Endothelial cell of umbilical vein (primary cell): Measurements from ENCODE around the gene ATG10. TPM values are rescaled to one million over a fixed set of nuclear protein-coding genes. Genes with fewer than 3 reads are reported as not detected.
A peak's percentile ranks its signal among the peaks of the same experiment; 100 is the strongest.

ENCODE experiments used
- BruUV-seq: library from RNA; stranded (reverse); fragments of 400-500 nt; replicated peaks from 2 replicates; lab custom pipeline; 2021; lab: Mats Ljungman, UMichigan
- CTCF ChIA-PET: fragments of 300-600, 350-600 bp; sonication (Branson Sonifier 250); formaldehyde crosslinking; loops from one replicate; lab custom pipeline; 2021; ENCODE audit warnings: antibody characterized with exemption, inconsistent platforms; lab: Charles Lee
- POLR2A ChIA-PET: fragments of 300-600, 350-600 bp; sonication (Branson Sonifier 250); formaldehyde crosslinking; loops from one replicate; lab custom pipeline; 2021; ENCODE audit warnings: antibody characterized with exemption, inconsistent platforms; lab: Charles Lee
- DNase-seq: peaks from one replicate; pipeline ENCODE4 v3.0.0-alpha.2; 2011; ENCODE audit warnings: low read depth, low spot score
- FAIRE-seq: peaks from 2 replicates; lab custom pipeline; 2011; peaks lifted over from hg19 to GRCh38; lab: Jason Lieb, UNC
- H2AFZ ChIP-seq: 2 replicates; pipeline ENCODE4 v1.6.0; 2012; ENCODE audit warnings: low read depth, low read length, control low read depth, inconsistent platforms
- H3K27ac ChIP-seq: 2 replicates; pipeline ENCODE4 v1.5.1; 2011; ENCODE audit warnings: low read depth, mild to moderate bottlenecking, control low read depth, low read length, moderate library complexity; ENCODE audit not compliant: insufficient read depth
- H3K27me3 ChIP-seq, 2 experiments: 2 replicates each; pipeline versions ENCODE4 v1.6.0 to v1.6.1; 2011; ENCODE audit warnings: low read length in 2 of 2, mixed read lengths in 1 of 2; ENCODE audit not compliant: control insufficient read depth in 2 of 2, insufficient read depth in 2 of 2
- H3K36me3 ChIP-seq, 2 experiments: 2 replicates in 1 of 2; 3 replicates in 1 of 2; pipeline ENCODE4 v1.5.1; 2011; ENCODE audit warnings: low read length in 2 of 2, mild to moderate bottlenecking in 1 of 2, moderate library complexity in 1 of 2; ENCODE audit not compliant: control insufficient read depth in 2 of 2, insufficient read depth in 2 of 2; ENCODE audit errors: extremely low read depth in 1 of 2
- H3K4me1 ChIP-seq: 3 replicates; pipeline ENCODE4 v1.5.1; 2011; ENCODE audit warnings: mild to moderate bottlenecking, low read length; ENCODE audit not compliant: control insufficient read depth, insufficient read depth; ENCODE audit errors: extremely low read depth
- H3K4me2 ChIP-seq: 2 replicates; pipeline ENCODE4 v1.6.1; 2011; ENCODE audit warnings: low read length, control low read depth, mixed read lengths; ENCODE audit not compliant: insufficient read depth
- H3K4me3 ChIP-seq, 3 experiments: fragments of 200-600 bp in 1 of 3; sonication (generic), shearing (Covaris generic) in 1 of 3; replicated peaks in 1 of 3; 2 replicates each; pipeline ENCODE4 v1.5.1; 2011 to 2016; ENCODE audit warnings: control low read depth in 3 of 3, low read length in 3 of 3, mild to moderate bottlenecking in 2 of 3, inconsistent platforms in 1 of 3, low read depth in 1 of 3, moderate library complexity in 1 of 3; ENCODE audit not compliant: insufficient read depth in 1 of 3
- H3K79me2 ChIP-seq: 2 replicates; pipeline ENCODE4 v1.6.0; 2012; ENCODE audit warnings: low read length, inconsistent platforms; ENCODE audit not compliant: control insufficient read depth, insufficient read depth
- H3K9ac ChIP-seq: replicated peaks from 2 replicates; pipeline ENCODE3; 2011; ENCODE audit warnings: low read length, control low read depth; ENCODE audit not compliant: insufficient read depth; ENCODE audit errors: extremely low read depth
- H3K9me1 ChIP-seq: replicated peaks from 3 replicates; pipeline ENCODE4 v1.6.0; 2011; ENCODE audit warnings: mild to moderate bottlenecking, low read length; ENCODE audit not compliant: control insufficient read depth, insufficient read depth; ENCODE audit errors: extremely low read depth
- H3K9me3 ChIP-seq: replicated peaks from 2 replicates; pipeline ENCODE4 v1.5.1; 2012; ENCODE audit warnings: low read length, inconsistent platforms; ENCODE audit not compliant: control insufficient read depth, insufficient read depth
- H4K20me1 ChIP-seq: replicated peaks from 2 replicates; pipeline ENCODE3; 2011; ENCODE audit warnings: mild to moderate bottlenecking, low read length; ENCODE audit not compliant: control insufficient read depth, insufficient read depth; ENCODE audit errors: extremely low read depth
- EZH2 ChIP-seq: IDR thresholded peaks from 2 replicates; pipeline ENCODE4 v1.6.1; 2012; ENCODE audit warnings: borderline replicate concordance, low read depth, mild to moderate bottlenecking, moderate library complexity, low read length, inconsistent platforms; ENCODE audit not compliant: severe bottlenecking
- FOS ChIP-seq: IDR thresholded peaks from 2 replicates; pipeline ENCODE4 v1.6.1; 2011; ENCODE audit warnings: mild to moderate bottlenecking, low read length, moderate library complexity, borderline replicate concordance; ENCODE audit not compliant: insufficient read depth
- GATA2 ChIP-seq: IDR thresholded peaks from 2 replicates; pipeline ENCODE4 v1.7.0; 2011; ENCODE audit warnings: low read depth, mild to moderate bottlenecking, moderate library complexity, mixed read lengths, low read length; ENCODE audit not compliant: insufficient read length, insufficient read depth
- JUN ChIP-seq: IDR thresholded peaks from 2 replicates; pipeline ENCODE4 v1.6.1; 2011; ENCODE audit warnings: borderline replicate concordance, low read depth; ENCODE audit not compliant: insufficient read length, insufficient read depth
- MYC ChIP-seq: IDR thresholded peaks from one replicate; pipeline ENCODE4 v1.6.1; 2011; ENCODE audit warnings: mild to moderate bottlenecking, low read depth, low read length
- POLR2A ChIP-seq: IDR thresholded peaks from 2 replicates; pipeline ENCODE4 v1.6.1; 2012; ENCODE audit warnings: low read depth, mild to moderate bottlenecking, control low read depth, low read length
- POLR2AphosphoS5 ChIP-seq: IDR thresholded peaks from 2 replicates; pipeline ENCODE4 v1.6.1; 2012; ENCODE audit warnings: low read depth, mild to moderate bottlenecking, control low read depth, low read length, moderate library complexity; ENCODE audit not compliant: insufficient read depth
- dilution Hi-C: fragments of 300-500 bp; cut with MboI; formaldehyde crosslinking; loops from one replicate; pipeline ENCODE4 v1.15.0; 2019; ENCODE audit warnings: low sequenced_read_pairs; ENCODE audit not compliant: extremely low pct_ligation_motif_present
- intact Hi-C: fragments of 100-400 bp; cut with micrococcal nuclease; formaldehyde crosslinking; loops from one replicate; pipeline ENCODE4 v1.10.0; 2022
- polyA plus RNA-seq, 4 experiments: library from polyadenylated mRNA; depleted of rRNA in 3 of 4; stranded (reverse) in 3 of 4; unstranded in 1 of 4; fragments of >200 nt; gene quantifications; 2 replicates each; pipeline versions ENCODE4 v1.2.1 to v1.2.3, GENCODE V29; 2011 to 2012; ENCODE audit warnings: missing spikeins in 1 of 4
- total RNA-seq: library from RNA; stranded (reverse); gene quantifications from 2 replicates; pipeline ENCODE4 v1.2.3, GENCODE V29; 2021
- TF ChIP-seq, protein P1 (sequence below), 2 donors: IDR thresholded peaks; 1 replicate in 1 of 2; 2 replicates in 1 of 2; pipeline ENCODE4 v1.5.1; 2011; ENCODE audit warnings: low read length in 2 of 2, mild to moderate bottlenecking in 2 of 2, moderate library complexity in 2 of 2, control low read depth in 1 of 2, inconsistent platforms in 1 of 2, low read depth in 1 of 2; ENCODE audit not compliant: insufficient read depth in 1 of 2; ENCODE audit errors: extremely low read depth in 1 of 2
- TF ChIP-seq, protein P2 (sequence below): IDR thresholded peaks from 2 replicates; pipeline ENCODE4 v1.6.1; 2011; ENCODE audit not compliant: insufficient read depth, insufficient read length

Gene ATG10
- total and polyA plus RNA-seq, 2 donors (not counting 3 experiments of a cell fraction or from before 2014, with no cell fraction given): 1.6 to 3.9 TPM

DNA sequence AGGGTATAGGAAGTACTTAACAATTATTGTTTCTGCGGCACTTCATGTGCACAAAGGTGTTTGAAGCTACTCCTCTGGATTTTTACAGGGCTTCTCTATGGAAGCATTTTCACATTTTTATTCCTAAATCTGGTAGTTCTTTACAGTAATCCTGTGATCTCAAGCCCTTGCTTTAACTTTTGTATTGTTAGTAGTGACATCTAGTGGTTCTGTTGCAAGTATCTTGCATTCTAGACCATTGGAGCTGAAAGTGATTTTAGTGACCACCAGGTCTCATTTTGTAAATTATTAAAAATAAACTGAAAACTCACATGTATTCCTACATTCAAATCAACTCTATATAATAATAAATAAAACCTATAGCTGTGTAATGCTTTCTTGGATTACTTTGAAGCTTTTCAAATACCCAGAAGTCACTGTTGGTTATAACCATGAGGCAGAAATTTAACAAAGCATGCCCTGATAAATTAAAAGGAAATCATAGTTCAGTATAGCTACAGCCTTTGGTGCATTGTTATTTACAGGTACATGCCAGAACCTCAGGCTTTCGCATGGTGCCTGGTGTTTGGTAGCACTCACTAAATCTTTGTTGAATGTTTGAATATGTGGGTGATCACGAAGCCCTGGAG lies 287.5 kb downstream of the ATG10 start:
- H3K27ac ChIP-seq: no peak overlapping the region
- intact Hi-C loops: loop anchor here (2.0 kb wide), 1 partner anchor 84 kb away; no protein-coding TSS in a partner anchor
- peak; percentile 56 for FAIRE-seq
- no peak overlapping the region for H3K4me3 ChIP-seq
- H2AFZ ChIP-seq: no peak overlapping the region
- no peaks in the 10 kb centered on the region for H3K9me1 ChIP-seq
- no peak overlapping the region for H3K9ac ChIP-seq
- H4K20me1 ChIP-seq: no peaks in the 10 kb centered on the region
- no peak overlapping the region for H3K4me2 ChIP-seq
- H3K27me3 ChIP-seq: no peaks in the 10 kb centered on the region
- H3K9me3 ChIP-seq: no peaks in the 10 kb centered on the region
- no peaks in the 10 kb centered on the region for H3K36me3 ChIP-seq
- TF ChIP-seq, protein P1, sequence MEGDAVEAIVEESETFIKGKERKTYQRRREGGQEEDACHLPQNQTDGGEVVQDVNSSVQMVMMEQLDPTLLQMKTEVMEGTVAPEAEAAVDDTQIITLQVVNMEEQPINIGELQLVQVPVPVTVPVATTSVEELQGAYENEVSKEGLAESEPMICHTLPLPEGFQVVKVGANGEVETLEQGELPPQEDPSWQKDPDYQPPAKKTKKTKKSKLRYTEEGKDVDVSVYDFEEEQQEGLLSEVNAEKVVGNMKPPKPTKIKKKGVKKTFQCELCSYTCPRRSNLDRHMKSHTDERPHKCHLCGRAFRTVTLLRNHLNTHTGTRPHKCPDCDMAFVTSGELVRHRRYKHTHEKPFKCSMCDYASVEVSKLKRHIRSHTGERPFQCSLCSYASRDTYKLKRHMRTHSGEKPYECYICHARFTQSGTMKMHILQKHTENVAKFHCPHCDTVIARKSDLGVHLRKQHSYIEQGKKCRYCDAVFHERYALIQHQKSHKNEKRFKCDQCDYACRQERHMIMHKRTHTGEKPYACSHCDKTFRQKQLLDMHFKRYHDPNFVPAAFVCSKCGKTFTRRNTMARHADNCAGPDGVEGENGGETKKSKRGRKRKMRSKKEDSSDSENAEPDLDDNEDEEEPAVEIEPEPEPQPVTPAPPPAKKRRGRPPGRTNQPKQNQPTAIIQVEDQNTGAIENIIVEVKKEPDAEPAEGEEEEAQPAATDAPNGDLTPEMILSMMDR (IDR thresholded peaks at IDR 0.05; ENCODE audit: extremely low read depth in 1 of 2, insufficient read depth in 1 of 2, low read depth in 1 of 2, low read length in 2 of 2): peak; percentile 25 to 27
- no peak for TF ChIP-seq EZH2
- ChIA-PET POLR2A (no interaction called here), CTCF (interaction anchor here (0.7 to 1.4 kb wide), 17 partner anchors 8 to 958 kb away, joined by 3 to 18 read pairs (median 3); partner anchors contain the start of gene ZCCHC9)
- no TSS peak for BruUV-seq
- DNase-seq: peak; percentile 45
- no peaks in the 10 kb centered on the region for H3K79me2 ChIP-seq
- H3K4me1 ChIP-seq: no peaks in the 10 kb centered on the region
- dilution Hi-C loops: no loop called here

- DNase-seq: no peak
- Histone ChIP-seq H3K9ac (no peak overlapping the region), H3K4me2 (no peak overlapping the region), H3K79me2 (no peaks in the 10 kb centered on the region), H3K9me1 (no peaks in the 10 kb centered on the region), H3K27me3 (no peaks in the 10 kb centered on the region), H3K36me3 (no peaks in the 10 kb centered on the region), H3K9me3 (no peaks in the 10 kb centered on the region), H2AFZ (no peak overlapping the region), H3K4me3 (no peak overlapping the region), H4K20me1 (no peaks in the 10 kb centered on the region), H3K27ac (no peak overlapping the region), H3K4me1 (peaks cover 9% of the 10 kb centered on the region)
- POLR2A ChIA-PET: no interaction called here
- intact Hi-C loops (loop anchor here (10.0 kb wide), 1 partner anchor 840 kb away; no protein-coding TSS in a partner anchor), dilution Hi-C loops (no loop called here)
- CTCF ChIA-PET: no interaction called here
- TF ChIP-seq GATA2 (no peak), JUN (no peak), EZH2 (no peak), POLR2AphosphoS5 (no peak), FOS (no peak), POLR2A (no peak), MYC (no peak)
- TF ChIP-seq, protein P2, sequence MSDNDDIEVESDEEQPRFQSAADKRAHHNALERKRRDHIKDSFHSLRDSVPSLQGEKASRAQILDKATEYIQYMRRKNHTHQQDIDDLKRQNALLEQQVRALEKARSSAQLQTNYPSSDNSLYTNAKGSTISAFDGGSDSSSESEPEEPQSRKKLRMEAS: no peak
- TF ChIP-seq, protein P1 (IDR thresholded peaks at IDR 0.05; ENCODE audit: extremely low read depth in 1 of 2, insufficient read depth in 1 of 2, low read depth in 1 of 2, low read length in 2 of 2): no peak
- no peak for FAIRE-seq
- BruUV-seq: no TSS peak
Measured at GRCh38 chr5:82265047-82265446, 293.2 kb downstream of the ATG10 start.
